B cell (primary cell): ENCODE results near the gene AGBL4. TPM values are rescaled to one million over a fixed set of nuclear protein-coding genes. Genes with fewer than 3 reads are reported as not detected.

Source experiments
- ATAC-seq: fragments of 200-7000 bp; cut with Tn5 transposase; one replicate; pipeline ENCODE4 v1.10.0; 2021; ENCODE audit warnings: low read depth, mild to moderate bottlenecking, moderate number of reproducible peaks, moderate library complexity
- CTCF ChIA-PET: fragments of 350-600 bp; sonication (Branson Sonifier 250); formaldehyde crosslinking; loops from one replicate; lab custom pipeline; 2021; ENCODE audit warnings: antibody characterized with exemption, inconsistent platforms; lab: Charles Lee
- POLR2A ChIA-PET: fragments of 350-600 bp; sonication (Branson Sonifier 250); formaldehyde crosslinking; loops from one replicate; lab custom pipeline; 2021; ENCODE audit warnings: antibody characterized with exemption; lab: Charles Lee
- DNase-seq: peaks from one replicate; pipeline ENCODE4 v3.0.0; 2013
- H2AFZ ChIP-seq: 2 replicates; pipeline ENCODE4 v1.6.1; 2012; ENCODE audit warnings: mild to moderate bottlenecking, low read depth, low read length; ENCODE audit not compliant: insufficient read depth, poor library complexity, severe bottlenecking
- H3K27ac ChIP-seq, 2 donors: 1 replicate in 1 of 2; 2 replicates in 1 of 2; pipeline ENCODE4 v1.5.1; 2012 to 2013; ENCODE audit warnings: low read length in 2 of 2, mild to moderate bottlenecking in 2 of 2, moderate library complexity in 1 of 2
- H3K27me3 ChIP-seq, 4 experiments: fragments of 200-600 bp in 1 of 4; sonication (generic) in 1 of 4; replicated peaks in 1 of 4; 1 replicate in 2 of 4; 2 replicates in 2 of 4; pipeline versions ENCODE4 v1.6.1 to v1.7.0; 2013 to 2016; ENCODE audit warnings: low read length in 3 of 4, mild to moderate bottlenecking in 2 of 4, mixed read lengths in 1 of 4, moderate library complexity in 1 of 4; ENCODE audit not compliant: insufficient read depth in 4 of 4, control insufficient read depth in 3 of 4; ENCODE audit errors: control extremely low read depth in 1 of 4
- H3K36me3 ChIP-seq, 2 experiments: replicated peaks in 1 of 2; 1 replicate in 1 of 2; 2 replicates in 1 of 2; pipeline versions ENCODE4 v1.6.1 to v1.7.1; 2013; ENCODE audit warnings: low read length in 1 of 2; ENCODE audit not compliant: insufficient read depth in 2 of 2, control insufficient read depth in 1 of 2; ENCODE audit errors: control extremely low read depth in 1 of 2, extremely low read depth in 1 of 2
- H3K4me1 ChIP-seq, 2 donors: fragments of 200-600 bp in 1 of 2; sonication (generic) in 1 of 2; 1 replicate in 1 of 2; 2 replicates in 1 of 2; pipeline versions ENCODE4 v1.5.1 to v1.6.1; 2013 to 2017; ENCODE audit warnings: low read length in 2 of 2; ENCODE audit not compliant: control insufficient read depth in 2 of 2, insufficient read depth in 2 of 2
- H3K4me2 ChIP-seq: replicated peaks from 2 replicates; pipeline ENCODE3; 2012; ENCODE audit warnings: mild to moderate bottlenecking, low read depth, low read length; ENCODE audit not compliant: poor library complexity, severe bottlenecking
- H3K4me3 ChIP-seq, 5 experiments: fragments of 200-600 bp in 1 of 5; sonication (generic) in 1 of 5; 1 replicate in 3 of 5; 2 replicates in 2 of 5; pipeline versions ENCODE4 v1.5.1 to v1.7.0; 2011 to 2016; ENCODE audit warnings: low read length in 4 of 5, mild to moderate bottlenecking in 4 of 5, low read depth in 2 of 5, control low read depth in 1 of 5, moderate library complexity in 1 of 5; ENCODE audit not compliant: insufficient read depth in 1 of 5; ENCODE audit errors: control extremely low read depth in 1 of 5, extremely low read depth in 1 of 5
- H3K79me2 ChIP-seq: fragments of 200-600 bp; sonication (generic); one replicate; pipeline ENCODE4 v1.6.0; 2016; ENCODE audit warnings: low read length; ENCODE audit not compliant: control insufficient read depth, insufficient read depth
- H3K9ac ChIP-seq: fragments of 200-600 bp; sonication (generic); 2 replicates; pipeline ENCODE4 v1.6.1; 2017; ENCODE audit warnings: mild to moderate bottlenecking, low read length, moderate library complexity
- H3K9me3 ChIP-seq, 3 donors: one replicate each; pipeline versions ENCODE4 v1.6.1 to v1.7.1; 2013; ENCODE audit warnings: low read length in 2 of 3; ENCODE audit not compliant: control insufficient read depth in 2 of 3, insufficient read depth in 1 of 3; ENCODE audit errors: control extremely low read depth in 1 of 3
- H4K20me1 ChIP-seq: 2 replicates; pipeline ENCODE4 v1.6.0; 2012; ENCODE audit warnings: mild to moderate bottlenecking, low read length; ENCODE audit not compliant: insufficient read depth, control insufficient read depth, poor library complexity, severe bottlenecking
- H3K27ac Mint-ChIP-seq: one replicate; pipeline ENCODE4 v1.8.0; 2021; ENCODE audit warnings: mixed read lengths
- H3K27me3 Mint-ChIP-seq: one replicate; pipeline ENCODE4 v1.8.0; 2021; ENCODE audit warnings: mixed read lengths
- H3K4me1 Mint-ChIP-seq: one replicate; pipeline ENCODE4 v1.8.0; 2021; ENCODE audit warnings: mixed read lengths
- H3K4me3 Mint-ChIP-seq: one replicate; pipeline ENCODE4 v1.8.0; 2021; ENCODE audit warnings: mixed read lengths
- H3K9me3 Mint-ChIP-seq: one replicate; pipeline ENCODE4 v1.8.0; 2022; ENCODE audit warnings: mixed read lengths; ENCODE audit not compliant: insufficient read depth
- EZH2 ChIP-seq: IDR thresholded peaks from 2 replicates; pipeline ENCODE4 v1.6.1; 2012; ENCODE audit warnings: borderline replicate concordance, low read depth, mild to moderate bottlenecking, moderate library complexity, low read length; ENCODE audit not compliant: insufficient read depth, poor library complexity, severe bottlenecking
- WGBS: methylation state at CpG from one replicate; pipeline ENCODE4 v1.1.5; 2013; ENCODE audit warnings: missing lambda C conversion rate; ENCODE audit not compliant: insufficient coverage; 5-methylcytosine and 5-hydroxymethylcytosine counted together
- intact Hi-C: fragments of 100-400 bp; cut with micrococcal nuclease; formaldehyde crosslinking; loops from one replicate; pipeline ENCODE4 v1.10.0; 2022
- polyA plus RNA-seq: library from polyadenylated mRNA; depleted of rRNA; stranded (reverse); fragments of >200 nt; gene quantifications from 2 replicates; pipeline ENCODE4 v1.2.3, GENCODE V29; 2012
- total RNA-seq, 2 donors: library from RNA; stranded (reverse); fragments of 120-200 nt in 1 of 2; gene quantifications; 1 replicate in 1 of 2; 2 replicates in 1 of 2; pipeline versions ENCODE4 v1.2.3 to v1.2.4, GENCODE V29; 2013 to 2022
- TF ChIP-seq, protein P1 (sequence below): fragments of 200-600 bp; IDR thresholded peaks from one replicate; pipeline ENCODE4 v1.8.0; 2022; ENCODE audit warnings: antibody characterized with exemption, mild to moderate bottlenecking

Gene AGBL4
- total and polyA plus RNA-seq, 2 donors (not counting 1 experiment from before 2014, with no cell fraction given) = 0.07 to 0.12 TPM

DNA sequence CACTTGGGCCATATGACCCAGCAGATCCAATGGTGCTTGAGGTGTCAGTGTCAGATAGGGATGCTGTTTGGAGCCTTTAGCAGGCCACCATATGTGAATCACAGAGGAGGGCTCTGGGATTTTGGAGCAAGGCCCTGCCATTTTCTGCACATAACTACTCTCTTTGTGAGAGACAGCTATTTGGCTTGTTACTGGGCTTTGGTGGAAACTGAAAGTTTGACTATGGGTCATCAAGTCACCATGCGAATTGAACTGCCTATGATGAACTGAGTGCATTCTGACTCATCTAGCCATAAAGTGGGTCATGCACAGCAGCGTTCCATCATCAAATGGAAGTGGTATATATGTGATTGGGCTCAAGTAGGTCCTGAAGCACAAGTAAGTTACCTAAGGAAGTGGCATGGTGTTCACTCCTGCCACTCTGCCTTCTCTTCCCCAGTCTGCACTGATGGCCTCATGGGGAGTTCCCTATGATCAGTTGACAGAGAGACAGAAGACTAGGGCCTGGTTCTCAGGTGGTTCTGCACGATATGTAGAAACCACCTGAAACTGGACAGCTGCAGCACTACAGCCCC, 447.3 kb downstream of the AGBL4 start:
- peaks cover 12% of the 10 kb centered on the region for H3K9me3 Mint-ChIP-seq
- H2AFZ ChIP-seq = no peak overlapping the region
- CTCF ChIA-PET = no interaction called here
- POLR2A ChIA-PET = no interaction called here
- H3K9ac ChIP-seq = no peak overlapping the region
- H3K27ac Mint-ChIP-seq = no peak overlapping the region
- no peak for ATAC-seq
- no peak overlapping the region for H3K4me3 Mint-ChIP-seq
- H4K20me1 ChIP-seq = no peaks in the 10 kb centered on the region
- H3K4me2 ChIP-seq = no peak overlapping the region
- no peaks in the 10 kb centered on the region for H3K27me3 ChIP-seq
- intact Hi-C loops = no loop called here
- H3K4me3 ChIP-seq = no peak overlapping the region
- TF ChIP-seq EZH2 = no peak
- TF ChIP-seq, protein P1, sequence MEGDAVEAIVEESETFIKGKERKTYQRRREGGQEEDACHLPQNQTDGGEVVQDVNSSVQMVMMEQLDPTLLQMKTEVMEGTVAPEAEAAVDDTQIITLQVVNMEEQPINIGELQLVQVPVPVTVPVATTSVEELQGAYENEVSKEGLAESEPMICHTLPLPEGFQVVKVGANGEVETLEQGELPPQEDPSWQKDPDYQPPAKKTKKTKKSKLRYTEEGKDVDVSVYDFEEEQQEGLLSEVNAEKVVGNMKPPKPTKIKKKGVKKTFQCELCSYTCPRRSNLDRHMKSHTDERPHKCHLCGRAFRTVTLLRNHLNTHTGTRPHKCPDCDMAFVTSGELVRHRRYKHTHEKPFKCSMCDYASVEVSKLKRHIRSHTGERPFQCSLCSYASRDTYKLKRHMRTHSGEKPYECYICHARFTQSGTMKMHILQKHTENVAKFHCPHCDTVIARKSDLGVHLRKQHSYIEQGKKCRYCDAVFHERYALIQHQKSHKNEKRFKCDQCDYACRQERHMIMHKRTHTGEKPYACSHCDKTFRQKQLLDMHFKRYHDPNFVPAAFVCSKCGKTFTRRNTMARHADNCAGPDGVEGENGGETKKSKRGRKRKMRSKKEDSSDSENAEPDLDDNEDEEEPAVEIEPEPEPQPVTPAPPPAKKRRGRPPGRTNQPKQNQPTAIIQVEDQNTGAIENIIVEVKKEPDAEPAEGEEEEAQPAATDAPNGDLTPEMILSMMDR = no peak
- no peak for DNase-seq
- H3K4me1 Mint-ChIP-seq = no peaks in the 10 kb centered on the region
- peaks cover 0 to 5% (median under 1%) of the 10 kb centered on the region in 3 donors for H3K9me3 ChIP-seq
- H3K27ac ChIP-seq = no peak overlapping the region
- no peaks in the 10 kb centered on the region for H3K36me3 ChIP-seq
- 61% methylated on average over 3 of the region's 3 CpGs for WGBS
- H3K79me2 ChIP-seq = no peaks in the 10 kb centered on the region
- H3K27me3 Mint-ChIP-seq = no peaks in the 10 kb centered on the region
- no peaks in the 10 kb centered on the region for H3K4me1 ChIP-seq

DNA sequence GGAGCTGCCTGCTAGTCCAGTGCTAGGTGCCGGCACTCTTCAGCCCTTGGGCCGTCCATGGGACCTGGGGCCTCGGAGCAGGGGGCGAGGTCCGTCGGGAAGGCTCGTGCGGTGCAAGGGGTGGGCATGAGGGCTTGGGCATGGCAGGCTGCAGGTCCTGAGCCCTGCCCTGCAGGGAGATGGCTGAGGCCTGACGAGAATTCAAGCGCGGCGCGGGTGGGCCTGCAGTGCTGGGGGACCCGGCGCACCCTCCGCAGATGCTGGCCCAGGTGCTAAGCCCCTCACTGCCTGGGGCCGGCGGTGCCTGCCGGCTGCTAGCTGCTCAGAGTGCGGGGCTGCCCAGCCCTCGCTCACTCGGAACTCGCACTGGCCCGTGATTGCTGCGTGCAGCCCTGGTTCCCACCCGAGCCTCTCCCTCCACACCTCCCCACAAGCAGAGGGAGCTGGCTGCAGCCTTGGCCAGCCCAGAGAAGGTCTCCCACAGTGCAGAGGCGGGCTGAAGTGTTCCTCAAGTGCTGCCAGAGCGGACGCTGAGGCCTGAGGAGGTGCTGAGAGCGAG, 467.0 kb downstream of the AGBL4 start:
- 93% methylated on average over 27 of the region's 30 CpGs for WGBS
- no peak overlapping the region for H3K9ac ChIP-seq
- TF ChIP-seq, protein P1 = no peak
- no peak for TF ChIP-seq EZH2
- H3K4me1 ChIP-seq = no peaks in the 10 kb centered on the region
- Mint-ChIP-seq H3K4me1 (no peaks in the 10 kb centered on the region), H3K9me3 (peaks cover 3% of the 10 kb centered on the region), H3K4me3 (no peak overlapping the region), H3K27me3 (no peaks in the 10 kb centered on the region), H3K27ac (no peak overlapping the region)
- H3K27me3 ChIP-seq = no peaks in the 10 kb centered on the region
- no peak overlapping the region for H3K4me2 ChIP-seq
- DNase-seq (no peak), ATAC-seq (no peak)
- H3K4me3 ChIP-seq = no peak overlapping the region
- H3K27ac ChIP-seq = no peak overlapping the region
- ChIA-PET CTCF (no interaction called here), POLR2A (no interaction called here)
- H3K36me3 ChIP-seq = no peaks in the 10 kb centered on the region
- no peaks in the 10 kb centered on the region for H4K20me1 ChIP-seq
- H3K9me3 ChIP-seq = peaks cover 0 to 14% (median 1%) of the 10 kb centered on the region in 3 donors
- no peaks in the 10 kb centered on the region for H3K79me2 ChIP-seq
- H2AFZ ChIP-seq = no peak overlapping the region
- intact Hi-C loops = no loop called here
